Measurements from ENCODE around the gene RAB14.

Gene RAB14

DNA sequence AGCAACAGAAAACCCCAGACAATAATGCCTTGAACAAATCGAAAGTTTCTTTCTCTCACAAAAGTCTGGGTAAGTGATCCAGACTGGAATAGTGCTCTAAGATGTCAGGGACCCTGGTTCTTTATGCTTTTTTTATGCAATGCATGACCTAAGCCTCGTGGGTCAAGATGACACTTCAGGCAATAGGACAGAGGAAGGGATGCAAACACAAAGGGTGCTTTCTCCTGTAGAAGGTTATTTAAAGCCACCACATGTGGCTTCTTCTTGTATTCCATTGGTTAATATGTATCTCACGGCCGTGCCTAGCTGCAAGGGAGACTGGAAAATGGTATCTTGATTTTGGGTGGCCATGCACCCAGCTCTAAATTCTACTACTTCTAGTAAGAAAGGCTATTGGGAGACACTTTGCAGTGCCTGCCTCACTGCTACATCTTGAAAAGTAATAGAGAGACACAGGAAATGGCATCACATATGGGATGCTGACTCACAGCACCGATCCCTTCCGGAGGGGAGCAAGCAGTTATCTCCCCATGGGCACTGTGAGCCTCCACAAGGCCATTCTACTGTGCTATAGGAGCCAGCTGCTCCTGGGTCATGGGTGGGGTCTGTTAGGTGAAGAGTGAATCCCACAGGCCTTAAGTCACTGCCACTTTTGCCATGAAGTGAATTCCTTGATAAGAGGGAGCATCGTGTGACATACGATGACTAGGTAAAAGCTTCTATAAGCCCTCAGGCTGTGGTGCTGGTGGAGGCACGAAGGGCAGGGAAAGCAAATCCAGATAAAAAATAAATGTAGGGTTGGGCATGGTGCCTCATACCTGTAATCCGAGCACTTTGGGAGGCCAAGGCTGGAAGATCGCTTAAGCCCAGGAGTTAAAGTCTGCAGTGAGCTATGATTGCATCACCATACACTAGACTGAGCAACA lies 32.5 kb upstream of the RAB14 start:
- in situ Hi-C loops (cut with HindIII; ENCODE audit: low sequenced_read_pairs), result loop anchor here (25.0 kb wide), 1 partner anchor 178 kb away; no protein-coding TSS in a partner anchor
- no peak overlapping the region for H3K4me3 ChIP-seq (ENCODE audit: low read depth, low read length)
- TF ChIP-seq, protein P1, sequence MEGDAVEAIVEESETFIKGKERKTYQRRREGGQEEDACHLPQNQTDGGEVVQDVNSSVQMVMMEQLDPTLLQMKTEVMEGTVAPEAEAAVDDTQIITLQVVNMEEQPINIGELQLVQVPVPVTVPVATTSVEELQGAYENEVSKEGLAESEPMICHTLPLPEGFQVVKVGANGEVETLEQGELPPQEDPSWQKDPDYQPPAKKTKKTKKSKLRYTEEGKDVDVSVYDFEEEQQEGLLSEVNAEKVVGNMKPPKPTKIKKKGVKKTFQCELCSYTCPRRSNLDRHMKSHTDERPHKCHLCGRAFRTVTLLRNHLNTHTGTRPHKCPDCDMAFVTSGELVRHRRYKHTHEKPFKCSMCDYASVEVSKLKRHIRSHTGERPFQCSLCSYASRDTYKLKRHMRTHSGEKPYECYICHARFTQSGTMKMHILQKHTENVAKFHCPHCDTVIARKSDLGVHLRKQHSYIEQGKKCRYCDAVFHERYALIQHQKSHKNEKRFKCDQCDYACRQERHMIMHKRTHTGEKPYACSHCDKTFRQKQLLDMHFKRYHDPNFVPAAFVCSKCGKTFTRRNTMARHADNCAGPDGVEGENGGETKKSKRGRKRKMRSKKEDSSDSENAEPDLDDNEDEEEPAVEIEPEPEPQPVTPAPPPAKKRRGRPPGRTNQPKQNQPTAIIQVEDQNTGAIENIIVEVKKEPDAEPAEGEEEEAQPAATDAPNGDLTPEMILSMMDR (IDR thresholded peaks at IDR 0.05; ENCODE audit: low read depth, low read length, missing control alignments), result no peak
- DNase-seq (ENCODE audit: low read depth), result no peak

DNA sequence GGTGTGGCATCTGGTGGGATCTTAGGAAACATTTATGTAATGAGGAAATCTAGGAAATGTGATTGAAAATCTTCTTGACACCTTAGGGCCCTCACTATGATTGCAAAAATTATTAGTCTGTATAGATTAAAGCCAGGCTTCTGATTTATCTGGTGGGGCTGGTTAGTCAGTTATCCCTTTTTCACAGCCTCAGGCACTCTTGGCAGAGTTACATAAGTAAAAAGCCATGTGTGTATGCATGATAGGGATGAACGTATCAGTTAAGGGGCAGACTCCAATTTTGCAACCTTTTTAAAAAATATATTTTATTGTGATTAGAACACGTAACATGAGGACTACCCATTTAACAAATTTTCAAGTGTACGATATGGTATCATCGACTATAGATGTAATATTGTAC lies 30.6 kb upstream of the RAB14 start:
- TF ChIP-seq, protein P1 (IDR thresholded peaks at IDR 0.05; ENCODE audit: low read depth, low read length, missing control alignments), result no peak
- DNase-seq (ENCODE audit: low read depth), result no peak
- in situ Hi-C loops (cut with HindIII; ENCODE audit: low sequenced_read_pairs), result loop anchor here (25.0 kb wide), 1 partner anchor 180 kb away; no protein-coding TSS in a partner anchor
- H3K4me3 ChIP-seq (ENCODE audit: low read depth, low read length), result no peak overlapping the region

DNA sequence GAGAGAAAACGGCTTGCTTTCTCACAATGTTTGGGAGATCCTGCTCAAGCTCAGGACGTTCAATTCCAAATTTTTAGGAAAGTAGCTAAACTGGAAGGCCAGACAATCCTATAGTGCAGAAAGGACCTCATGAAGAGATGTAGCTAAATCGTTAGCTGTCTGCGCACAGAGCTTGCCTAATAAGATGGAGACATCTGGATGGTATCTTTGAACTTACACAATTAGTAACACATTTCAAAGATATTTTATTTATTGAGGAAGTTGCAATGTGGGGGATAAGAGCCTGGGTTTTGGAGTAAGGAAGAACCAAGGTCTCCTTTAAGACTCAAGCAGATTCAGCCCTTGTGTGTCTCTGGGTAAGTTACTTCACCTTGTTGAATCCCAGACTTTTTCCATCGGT lies 28.6 kb upstream of the RAB14 start:
- H3K4me3 ChIP-seq (ENCODE audit: low read depth, low read length), result no peak overlapping the region
- in situ Hi-C loops (cut with HindIII; ENCODE audit: low sequenced_read_pairs), result loop anchor here (25.0 kb wide), 1 partner anchor 182 kb away; no protein-coding TSS in a partner anchor
- no peak for DNase-seq (ENCODE audit: low read depth)
- TF ChIP-seq, protein P1 (IDR thresholded peaks at IDR 0.05; ENCODE audit: low read depth, low read length, missing control alignments), result no peak

DNA sequence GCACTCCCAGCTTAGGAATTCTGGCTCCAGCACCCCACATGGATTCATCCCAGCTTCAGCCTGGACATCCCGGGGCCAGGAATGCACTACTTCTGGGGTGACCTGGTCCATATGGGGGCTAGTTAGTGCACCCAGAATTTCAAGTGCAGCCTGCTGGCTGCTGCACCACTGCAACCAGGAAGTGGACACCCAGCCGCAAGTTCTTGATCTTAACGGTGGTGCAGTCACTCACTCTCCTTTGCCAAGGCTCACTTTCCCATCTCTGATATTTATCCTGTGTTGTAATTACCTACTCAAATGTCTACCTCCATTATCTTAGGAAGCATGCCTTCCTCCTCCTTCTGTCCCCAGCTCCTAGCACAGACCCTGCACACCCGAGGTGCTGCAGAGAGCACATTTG lies 26.2 kb upstream of the RAB14 start:
- in situ Hi-C loops (cut with HindIII; ENCODE audit: low sequenced_read_pairs), result loop anchor here (25.0 kb wide), 1 partner anchor 184 kb away; no protein-coding TSS in a partner anchor
- no peak for DNase-seq (ENCODE audit: low read depth)
- H3K4me3 ChIP-seq (ENCODE audit: low read depth, low read length), result no peak overlapping the region
- TF ChIP-seq, protein P1 (IDR thresholded peaks at IDR 0.05; ENCODE audit: low read depth, low read length, missing control alignments), result no peak

DNA sequence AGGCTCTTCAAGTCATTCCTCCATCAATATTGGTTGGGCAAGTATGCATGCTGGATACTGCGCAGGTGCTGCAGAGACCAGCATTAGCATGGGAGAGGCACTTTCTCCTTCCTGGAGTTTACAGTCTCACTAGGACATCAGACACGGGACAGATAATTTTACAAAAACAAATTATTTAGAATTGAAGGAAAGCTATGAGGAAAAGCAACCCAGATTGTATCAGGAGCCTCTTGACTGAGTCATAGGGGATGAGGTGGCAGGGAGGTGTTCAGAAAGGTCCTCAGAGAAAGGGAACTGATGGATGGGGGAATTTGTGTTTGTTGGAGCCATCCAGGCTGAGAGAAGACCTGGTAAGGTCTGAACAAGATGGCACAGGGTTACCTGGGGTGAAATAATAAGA lies 24.5 kb upstream of the RAB14 start:
- TF ChIP-seq, protein P1 (IDR thresholded peaks at IDR 0.05; ENCODE audit: low read depth, low read length, missing control alignments), result no peak
- DNase-seq (ENCODE audit: low read depth), result no peak
- in situ Hi-C loops (cut with HindIII; ENCODE audit: low sequenced_read_pairs), result loop anchor here (25.0 kb wide), 1 partner anchor 186 kb away; no protein-coding TSS in a partner anchor

DNA sequence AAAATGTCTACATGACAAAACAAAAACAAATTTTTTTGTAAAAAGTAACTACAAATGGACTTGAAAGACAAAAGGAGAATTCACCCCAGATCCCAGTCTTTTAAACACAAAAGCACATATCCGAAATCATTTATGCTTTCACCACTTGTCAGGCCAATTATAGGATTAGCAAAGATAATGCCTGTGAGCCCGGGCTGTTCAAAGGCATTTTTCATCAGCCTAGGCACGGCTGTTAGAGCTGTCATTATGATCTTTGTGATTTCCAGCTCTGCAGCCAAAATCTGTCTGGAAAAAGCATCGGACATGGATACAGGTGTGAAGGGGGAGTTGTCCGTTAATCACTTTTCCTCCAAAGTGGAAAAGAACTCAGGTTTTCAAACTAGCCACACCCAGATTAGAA lies 23.6 kb upstream of the RAB14 start:
- in situ Hi-C loops (cut with HindIII; ENCODE audit: low sequenced_read_pairs), result loop anchor here (25.0 kb wide), 1 partner anchor 187 kb away; no protein-coding TSS in a partner anchor
- DNase-seq (ENCODE audit: low read depth), result no peak
- TF ChIP-seq, protein P1 (IDR thresholded peaks at IDR 0.05; ENCODE audit: low read depth, low read length, missing control alignments), result no peak
- no peak overlapping the region for H3K4me3 ChIP-seq (ENCODE audit: low read depth, low read length)

More for the DNA sequence above, 24.5 kb upstream of the RAB14 start:
- H3K4me3 ChIP-seq (ENCODE audit: low read depth, low read length), result no peak overlapping the region
